GM18951 (cell line): ENCODE measurements around the gene MEIOSIN.
"Not testable (repeated sequence)": the region's sequence is repeated elsewhere in the genome, so short reads cannot be mapped to it uniquely, and the experiment has no call there.

Experiments
- POLR2A ChIP-seq: IDR thresholded peaks from 4 replicates; pipeline ENCODE4 v1.6.1; 2011; ENCODE audit warnings: mild to moderate bottlenecking; ENCODE audit not compliant: insufficient read length, insufficient read depth; ENCODE audit errors: extremely low read depth
- in situ Hi-C: fragments of 300-500 bp; cut with MboI; formaldehyde crosslinking; loops from one replicate; pipeline ENCODE4 v1.12.0; 2022; ENCODE audit warnings: low sequenced_read_pairs, mixed read lengths, inconsistent platforms; ENCODE audit not compliant: unreplicated experiment

MEIOSIN gene

GRCh38 chr19:45793178-45793564, 59.9 kb downstream of the MEIOSIN start:
- TF ChIP-seq POLR2A: no peak
- in situ Hi-C loops: no loop called here

DNA sequence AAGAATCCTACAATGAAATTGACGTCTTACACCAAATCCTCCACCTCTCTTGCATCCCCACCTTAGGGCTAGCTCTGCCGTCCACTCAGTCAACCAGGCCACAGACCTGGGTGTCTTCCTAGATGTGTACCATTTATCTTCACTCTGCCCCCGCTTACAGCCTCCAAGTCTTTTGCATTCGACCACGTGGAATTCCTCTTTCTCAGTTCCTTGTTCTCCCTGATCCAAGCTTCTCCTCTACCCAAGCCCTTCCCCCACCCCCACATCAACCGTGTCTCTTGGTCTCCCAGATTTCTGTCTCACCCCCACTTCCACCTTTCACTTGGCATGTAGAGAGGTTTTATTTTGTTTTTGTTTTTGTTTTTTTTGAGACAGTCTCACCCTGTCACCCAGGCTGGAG, 60.6 kb downstream of the MEIOSIN start:
- TF ChIP-seq POLR2A: no peak
- in situ Hi-C loops: no loop called here

DNA sequence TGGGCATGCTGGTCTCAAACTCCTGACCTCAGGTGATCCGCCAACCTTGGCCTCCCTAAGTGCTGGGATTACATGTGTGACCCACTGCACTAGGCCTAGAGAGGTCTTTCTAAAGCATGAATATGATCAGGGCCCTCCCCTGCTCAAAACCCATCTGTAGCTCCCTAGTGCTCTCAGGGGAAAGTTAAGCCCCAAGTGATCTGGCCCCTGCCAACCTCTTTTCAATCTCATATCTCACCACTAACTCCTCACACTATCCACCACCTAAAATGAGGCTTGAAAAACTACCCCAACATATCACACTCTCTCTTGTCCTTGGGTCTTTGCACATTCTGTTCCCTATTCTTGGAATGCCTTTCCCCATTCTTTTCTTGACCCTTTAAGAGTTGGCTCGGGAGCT, 61.4 kb downstream of the MEIOSIN start:
- in situ Hi-C loops: no loop called here
- no peak for TF ChIP-seq POLR2A

DNA sequence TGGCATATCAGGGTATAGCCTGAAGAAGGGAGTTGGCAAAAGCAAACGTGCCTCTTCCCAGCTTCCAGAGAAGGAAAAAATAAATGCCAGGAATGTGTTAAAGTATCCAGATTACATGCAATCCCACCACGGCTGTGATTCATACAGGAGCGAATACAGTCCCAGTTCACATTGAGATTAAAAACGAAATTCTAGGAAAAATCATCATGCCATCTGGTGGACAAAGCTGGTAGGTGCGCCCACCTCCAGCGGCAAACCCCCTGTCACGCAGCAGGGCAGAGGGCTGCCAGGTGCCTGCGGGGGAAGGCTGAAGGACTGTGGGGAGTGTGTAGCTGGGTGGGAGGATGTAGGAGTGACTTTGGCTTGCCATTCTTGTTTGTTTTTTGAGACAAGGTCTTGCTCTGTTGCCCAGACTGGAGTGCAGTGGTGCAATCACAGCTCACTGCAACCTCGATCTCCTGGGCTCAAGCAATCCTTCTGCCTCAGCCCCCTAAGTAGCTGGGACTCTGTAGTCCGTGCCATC, 65.8 kb downstream of the MEIOSIN start:
- in situ Hi-C loops: no loop called here
- TF ChIP-seq POLR2A: no peak

GRCh38 chr19:45799541-45799940, 66.3 kb downstream of the MEIOSIN start:
- in situ Hi-C loops: not testable (repeated sequence)

DNA sequence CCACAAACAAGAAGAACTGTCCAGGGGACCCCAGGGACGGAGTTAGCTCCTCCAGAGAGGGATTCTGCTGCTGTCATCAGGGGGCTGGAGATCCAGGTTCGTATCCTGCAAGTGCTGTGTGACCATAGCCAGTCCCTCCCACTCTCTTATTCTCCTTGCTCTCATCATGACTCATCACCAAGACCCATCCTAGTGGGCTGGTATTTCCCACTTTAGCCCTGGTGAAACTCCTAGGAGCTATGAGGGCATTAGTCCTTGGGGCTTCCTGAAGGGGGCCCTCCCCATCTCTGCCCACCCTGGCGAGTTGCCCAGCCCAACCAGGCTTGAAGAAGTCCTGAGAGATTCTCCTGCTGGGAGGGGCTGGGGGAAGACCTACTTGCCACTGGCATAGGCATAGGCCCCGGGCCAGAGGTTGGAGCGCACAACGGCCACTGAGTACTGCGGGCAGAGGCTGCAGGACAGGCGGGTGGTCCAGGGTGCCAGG, 66.9 kb downstream of the MEIOSIN start:
- in situ Hi-C loops: no loop called here

GRCh38 chr19:45801603-45802175, 68.5 kb downstream of the MEIOSIN start:
- no peak for TF ChIP-seq POLR2A
- in situ Hi-C loops: no loop called here

More for the DNA sequence above, 66.9 kb downstream of the MEIOSIN start:
- TF ChIP-seq POLR2A: no peak

DNA sequence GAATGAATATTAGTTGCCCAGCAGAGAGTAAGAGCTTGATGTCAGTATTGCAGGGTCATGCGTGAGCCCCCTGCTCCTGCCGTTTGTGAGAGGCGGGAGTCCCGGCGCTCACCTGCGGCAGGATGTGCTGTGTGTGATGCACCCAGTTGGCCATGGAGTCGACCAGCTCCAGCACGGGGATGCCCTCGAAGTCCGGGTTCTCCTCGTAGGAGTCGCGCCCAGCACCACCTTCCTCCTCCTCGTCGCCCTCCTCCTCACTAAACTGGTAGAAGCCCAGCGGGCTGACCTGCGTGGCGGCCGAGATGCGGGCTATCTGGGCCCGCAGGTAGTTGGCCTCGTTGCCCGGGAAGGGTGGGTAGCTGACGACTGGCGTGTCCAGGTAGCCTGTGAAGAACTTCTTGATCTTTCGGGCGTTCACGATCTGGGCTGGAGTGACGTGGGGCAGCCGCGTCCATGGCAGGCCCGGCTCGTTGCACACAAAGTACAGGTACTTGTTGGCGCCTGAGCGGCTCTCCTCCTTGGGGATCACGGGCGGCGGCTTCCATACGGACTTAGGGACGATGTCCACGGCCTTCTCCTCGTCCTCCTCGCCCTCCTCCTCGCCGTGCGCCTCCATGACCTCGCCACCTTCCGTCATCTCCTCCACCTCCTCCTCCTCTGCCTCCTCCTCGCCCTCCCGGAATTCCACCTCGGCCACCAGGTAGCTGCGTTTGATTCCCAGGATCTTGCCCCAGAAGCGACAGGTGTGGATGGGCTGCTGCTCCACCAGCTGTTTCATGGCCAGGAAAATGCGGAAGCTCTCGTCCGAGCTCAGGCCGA, 71.1 kb downstream of the MEIOSIN start:
- in situ Hi-C loops: no loop called here
- no peak for TF ChIP-seq POLR2A

GRCh38 chr19:45804959-45805230, 71.7 kb downstream of the MEIOSIN start:
- no peak for TF ChIP-seq POLR2A
- in situ Hi-C loops: no loop called here

DNA sequence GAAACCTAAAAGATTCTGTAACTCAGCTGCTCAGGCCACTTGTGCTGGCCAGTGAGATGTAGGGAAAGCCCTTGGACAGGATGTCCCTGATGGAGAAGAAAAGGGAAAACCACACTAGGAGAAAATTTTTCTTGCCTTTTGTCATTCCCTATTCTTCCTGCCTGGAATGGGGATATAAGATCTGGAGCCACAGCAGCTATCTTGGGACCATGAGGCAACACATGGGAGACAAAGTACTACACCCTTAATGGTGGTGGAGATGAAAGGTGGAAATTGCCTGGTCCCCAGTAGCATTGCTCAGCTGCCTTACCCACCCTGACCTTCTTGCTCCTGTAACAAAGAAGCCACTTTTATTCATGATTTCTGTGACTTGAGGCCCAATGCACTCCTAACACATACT, 72.5 kb downstream of the MEIOSIN start:
- in situ Hi-C loops: no loop called here
- no peak for TF ChIP-seq POLR2A

DNA sequence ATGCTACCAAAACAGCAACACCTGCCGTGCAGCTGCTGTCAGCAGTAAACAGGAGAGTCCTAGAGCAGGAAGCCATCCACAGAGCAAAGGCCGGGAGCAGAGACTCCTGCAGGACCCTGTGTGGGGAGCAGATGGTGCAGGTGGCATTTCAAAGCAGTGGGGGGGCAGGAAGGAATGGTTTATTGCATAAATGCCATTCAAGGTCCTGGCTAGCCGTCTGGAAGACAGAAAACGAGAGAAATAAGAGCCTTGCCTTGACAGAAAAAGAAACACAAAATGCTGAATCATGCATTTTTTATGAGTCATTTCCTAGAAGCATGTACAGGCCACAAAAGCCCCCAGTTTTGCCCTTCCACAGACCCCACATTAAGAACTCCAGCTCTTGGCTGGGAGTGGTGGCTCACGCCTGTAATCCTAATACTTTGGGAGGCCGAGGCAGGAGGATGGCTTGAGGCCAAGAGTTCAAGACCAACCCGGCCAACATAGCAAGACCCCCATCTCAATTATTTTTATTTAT, 76.5 kb downstream of the MEIOSIN start:
- in situ Hi-C loops: no loop called here
- no peak for TF ChIP-seq POLR2A

- in situ Hi-C loops: no loop called here
- TF ChIP-seq POLR2A: no peak
These were observed 79.1 kb downstream of the MEIOSIN start for GRCh38 chr19:45812297-45812696.
